GM21390 (cell line): ENCODE data around the gene DCDC1.

Source experiments
- ATAC-seq: cut with Tn5 transposase; IDR thresholded peaks from one replicate; pipeline ENCODE4 v1.9.1; 2021; ENCODE audit not compliant: unreplicated experiment

DCDC1 gene

GRCh38 chr11:31110830-31111229 lies 258.7 kb downstream of the DCDC1 start:
- no peak for ATAC-seq

DNA sequence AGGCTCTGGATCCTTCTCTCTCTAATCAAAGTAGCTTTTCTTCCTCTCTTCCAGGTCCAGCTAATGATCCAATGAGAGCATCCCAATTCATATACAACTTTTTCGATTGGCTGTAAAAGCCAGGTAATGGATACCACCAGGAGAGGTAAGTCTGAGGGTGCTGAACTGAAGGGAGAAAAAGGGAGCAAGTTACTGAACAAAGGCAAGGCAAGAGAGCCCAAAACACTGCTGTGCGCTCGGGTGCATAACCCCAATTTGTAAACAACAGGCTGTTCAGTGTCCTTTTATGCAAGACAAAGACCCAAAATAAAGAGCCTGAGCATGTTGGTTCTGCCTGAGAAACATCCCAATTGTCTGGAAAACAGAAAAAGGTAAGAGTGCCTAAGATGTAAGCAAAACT lies 260.1 kb downstream of the DCDC1 start:
- no peak for ATAC-seq

DNA sequence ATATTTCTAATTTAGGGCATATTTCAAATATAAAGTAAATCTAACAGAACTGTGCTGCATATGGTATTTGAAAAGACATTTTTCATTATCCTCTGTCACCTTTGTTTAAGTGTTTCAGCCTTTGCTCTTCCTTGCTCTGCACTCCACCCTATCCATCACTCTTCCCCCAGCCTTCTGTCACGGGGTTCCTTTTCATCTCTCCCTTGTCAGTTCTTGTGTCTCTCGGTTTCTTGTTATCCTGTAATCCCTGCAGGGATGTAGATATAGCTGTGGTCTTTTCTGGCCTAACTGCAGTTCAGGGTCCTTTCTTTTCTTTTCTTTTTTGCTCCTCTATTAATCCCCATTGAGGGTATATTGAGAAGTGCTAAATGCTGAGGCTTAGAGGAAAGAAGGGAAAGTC lies 261.9 kb downstream of the DCDC1 start:
- no peak for ATAC-seq

DNA sequence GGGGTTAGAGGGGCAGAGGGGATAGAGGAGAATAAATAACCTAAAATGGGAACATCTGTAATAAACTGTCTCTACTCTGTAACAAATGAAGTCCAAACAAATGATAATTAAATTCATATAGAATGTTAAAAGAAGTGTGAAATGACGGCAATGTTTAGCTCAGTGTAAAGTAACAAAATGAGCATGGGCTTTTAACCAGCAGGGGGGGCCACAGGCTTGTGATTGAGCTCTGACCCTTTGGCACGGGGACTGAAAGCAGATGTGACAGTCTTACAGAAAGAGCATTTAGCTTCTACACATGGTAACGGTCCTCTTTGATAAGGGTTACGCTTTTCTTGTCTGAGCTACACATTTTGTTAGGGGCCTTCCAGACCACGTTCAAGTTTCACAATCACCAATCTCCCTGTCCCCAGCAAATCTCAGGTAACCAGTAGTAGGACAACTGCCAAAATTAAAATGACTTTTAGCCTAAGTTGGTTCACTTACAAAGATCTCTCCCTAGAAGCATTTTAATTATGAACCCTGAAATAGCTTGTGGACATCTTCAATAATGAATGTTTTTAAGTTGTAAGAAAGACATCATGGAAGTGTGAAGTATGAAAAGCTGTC lies 262.5 kb downstream of the DCDC1 start:
- ATAC-seq = peak; percentile 83

DNA sequence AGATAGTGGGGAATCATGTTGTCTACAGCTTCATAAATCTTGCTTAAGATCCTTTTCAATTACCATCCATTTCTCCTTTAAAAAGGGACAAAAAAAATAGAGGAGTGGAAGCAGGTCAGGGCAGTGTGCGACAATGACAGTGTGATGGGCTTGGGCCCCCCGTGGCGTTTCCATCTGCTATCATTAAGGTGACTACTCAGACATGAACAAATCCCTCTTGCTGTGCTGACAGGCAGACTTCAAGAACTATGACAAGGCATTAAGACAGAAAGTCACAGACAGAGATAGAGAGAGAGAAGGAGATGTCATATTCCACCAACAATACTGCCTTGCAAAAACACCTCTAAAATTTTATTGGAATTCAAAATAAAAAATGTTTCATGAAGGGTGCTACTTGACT lies 263.2 kb downstream of the DCDC1 start:
- ATAC-seq = no peak

GRCh38 chr11:31102875-31103274 lies 266.7 kb downstream of the DCDC1 start:
- ATAC-seq = no peak

GRCh38 chr11:31102316-31102715 lies 267.2 kb downstream of the DCDC1 start:
- no peak for ATAC-seq

GRCh38 chr11:31096191-31096805 lies 273.2 kb downstream of the DCDC1 start:
- ATAC-seq = no peak

DNA sequence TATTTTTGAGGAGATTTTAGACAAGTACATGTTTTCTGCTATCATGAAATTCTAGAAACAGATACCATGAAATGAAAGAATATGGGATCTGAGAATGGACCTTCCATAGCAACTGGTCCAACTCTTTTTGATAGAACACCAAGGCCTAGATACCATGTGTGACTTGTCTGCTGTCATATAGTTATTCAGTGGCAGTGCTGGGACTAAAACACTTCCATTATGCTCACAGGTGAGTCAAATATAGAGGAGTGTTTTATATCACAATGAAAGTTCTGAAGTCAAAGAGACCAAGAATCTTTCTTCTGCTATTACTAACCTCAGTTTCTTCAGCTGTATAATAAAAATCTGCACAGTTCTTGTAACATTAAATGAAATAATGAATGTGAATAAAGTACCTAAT lies 276.9 kb downstream of the DCDC1 start:
- ATAC-seq = no peak

DNA sequence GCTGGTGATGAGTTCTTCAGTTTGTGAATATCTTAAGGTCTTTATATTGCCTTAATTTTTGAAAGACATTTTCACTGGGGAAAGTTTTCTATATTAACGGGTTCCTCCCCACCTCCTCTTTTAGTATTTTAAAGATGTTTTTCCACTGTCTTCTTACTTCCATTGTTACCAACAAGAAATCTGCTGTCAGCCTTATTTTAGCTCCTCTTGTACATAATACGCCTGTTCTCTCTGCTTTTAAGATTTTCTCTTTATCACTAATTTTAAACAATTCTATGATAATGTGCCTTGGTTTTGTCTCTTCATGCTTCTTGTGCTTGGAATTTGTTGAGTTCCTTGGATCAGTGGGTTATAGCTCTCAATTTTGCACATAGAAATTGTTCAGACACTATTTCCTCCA lies 280.4 kb downstream of the DCDC1 start:
- ATAC-seq = no peak

DNA sequence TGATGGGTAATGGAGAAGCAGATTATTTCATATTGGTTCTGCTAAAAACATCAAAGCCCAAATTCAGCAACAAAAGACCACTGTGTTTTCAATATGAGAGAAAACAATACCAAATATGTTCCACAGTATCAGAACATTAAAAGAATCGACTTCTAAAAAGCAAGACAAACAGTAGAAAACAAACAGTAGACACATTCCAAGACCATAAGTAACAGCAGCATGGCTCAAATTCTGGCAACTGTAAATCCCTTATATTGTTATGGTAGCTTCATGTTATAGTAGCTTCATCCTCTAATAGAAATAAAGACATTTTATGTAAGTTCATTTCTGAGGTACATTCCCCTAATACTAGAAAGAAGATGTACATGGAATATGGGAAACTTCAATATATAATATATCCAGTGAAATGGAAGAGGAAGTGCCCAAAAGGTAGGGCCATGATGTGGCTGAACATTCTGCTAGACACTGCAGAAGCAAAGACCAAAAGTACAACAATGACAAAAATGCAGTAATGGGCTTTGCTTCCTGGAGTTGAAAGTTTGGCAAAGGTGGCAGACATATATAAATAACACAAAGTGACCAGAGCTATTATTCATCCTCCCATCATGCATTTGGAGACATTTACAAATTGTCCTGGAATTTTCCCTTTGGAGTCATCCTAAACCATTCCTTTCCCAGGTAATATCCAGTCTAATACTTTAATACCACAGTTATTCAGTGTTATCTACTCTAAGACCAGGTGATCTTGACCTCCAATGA lies 299.9 kb downstream of the DCDC1 start:
- no peak for ATAC-seq

DNA sequence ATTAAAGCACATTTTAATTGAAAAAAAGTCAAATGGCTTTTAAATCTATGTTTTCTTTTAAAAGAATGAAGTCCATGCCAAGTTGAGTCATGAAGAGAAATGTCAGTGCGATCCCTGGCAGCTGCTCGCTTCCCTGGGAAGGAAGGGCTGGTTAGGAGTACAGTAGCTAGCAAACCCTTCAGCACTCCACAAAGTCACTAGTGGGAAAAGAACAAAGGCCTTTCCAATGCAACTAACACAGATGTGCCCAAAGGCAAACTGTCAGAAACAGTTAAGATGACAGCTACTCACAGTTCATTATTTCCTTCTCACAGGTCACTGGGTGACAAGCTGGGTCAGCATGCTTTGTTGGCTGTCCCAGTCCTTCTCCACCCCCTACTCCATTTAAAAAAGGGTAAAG lies 308.7 kb downstream of the DCDC1 start:
- no peak for ATAC-seq

- no peak for ATAC-seq
These were observed 310.0 kb downstream of the DCDC1 start for GRCh38 chr11:31059529-31059928.

DNA sequence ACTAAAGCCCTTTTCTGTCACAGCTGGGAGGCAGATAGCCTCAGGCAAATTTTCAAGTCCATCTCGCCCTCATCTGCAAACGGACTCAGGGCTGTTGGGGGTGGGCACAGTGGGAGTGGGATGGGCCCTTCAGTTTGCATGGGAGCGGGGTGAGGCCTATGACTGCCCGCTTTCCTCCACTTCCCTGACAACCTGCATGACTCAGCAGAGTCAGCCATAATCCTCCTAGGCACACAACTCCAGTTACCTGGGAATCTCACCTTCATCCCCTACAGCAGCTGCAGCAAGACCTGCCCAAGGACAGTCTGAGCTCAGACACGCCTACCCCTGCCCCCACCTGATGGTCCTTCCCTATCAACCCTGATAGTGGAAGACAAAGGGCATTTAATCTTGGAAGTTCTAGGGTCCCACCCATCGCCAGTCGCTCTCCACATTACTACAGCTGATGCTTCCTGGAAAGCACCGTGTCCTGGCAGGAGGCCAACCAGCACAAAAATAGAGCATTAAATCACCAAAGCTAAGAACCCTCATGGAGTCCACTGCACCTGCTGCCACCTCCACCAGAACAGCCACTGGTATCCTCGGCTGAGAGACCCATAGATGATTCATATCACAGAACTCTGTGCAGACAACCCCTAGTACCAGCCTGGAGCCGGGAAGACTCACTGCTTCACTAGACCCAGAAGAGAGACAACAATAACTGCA lies 319.3 kb downstream of the DCDC1 start:
- no peak for ATAC-seq

- no peak for ATAC-seq
These were observed 324.2 kb downstream of the DCDC1 start for GRCh38 chr11:31045335-31045734.

- no peak for ATAC-seq
These were observed 339.3 kb downstream of the DCDC1 start for GRCh38 chr11:31030138-31030792.

GRCh38 chr11:31026315-31026714 lies 343.2 kb downstream of the DCDC1 start:
- ATAC-seq = no peak

- ATAC-seq = no peak
These were observed 347.5 kb downstream of the DCDC1 start for GRCh38 chr11:31022080-31022479.

DNA sequence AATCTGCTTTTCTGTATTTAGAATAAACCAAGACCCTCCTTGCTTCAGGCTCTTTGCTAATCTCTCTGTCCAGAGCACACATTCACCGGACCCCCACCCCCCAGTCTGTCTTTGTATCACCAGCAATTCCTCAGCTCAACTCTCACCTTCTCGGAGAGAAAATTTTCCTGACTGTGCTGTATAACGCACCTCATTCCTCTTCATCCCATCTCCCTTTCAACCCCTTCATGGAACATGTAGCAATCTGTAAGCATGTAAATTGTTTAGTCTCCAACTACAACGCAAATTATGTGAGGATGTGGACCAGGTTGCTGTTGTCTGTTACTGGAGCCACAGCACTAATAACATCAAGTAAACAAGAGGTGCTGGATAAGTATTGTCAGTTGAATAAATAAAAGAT lies 349.8 kb downstream of the DCDC1 start:
- no peak for ATAC-seq

DNA sequence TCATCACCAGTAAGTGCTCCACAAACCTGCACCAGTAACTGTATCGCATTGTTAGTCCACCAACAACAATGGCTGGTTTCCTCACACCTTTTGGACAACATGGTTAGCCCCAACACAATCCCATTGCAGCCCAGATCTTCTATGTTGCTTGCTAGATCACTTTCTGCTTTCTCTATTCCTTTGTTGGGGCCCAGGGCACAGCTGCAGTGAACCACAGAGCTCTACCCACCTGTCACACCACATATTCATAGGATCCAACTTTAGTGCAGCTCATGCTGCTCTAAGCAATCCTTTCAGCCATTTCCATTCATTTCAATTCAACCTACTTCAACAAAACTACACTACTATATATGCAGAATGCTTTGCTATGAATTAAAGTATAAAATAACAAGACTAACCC lies 364.3 kb downstream of the DCDC1 start:
- no peak for ATAC-seq

DNA sequence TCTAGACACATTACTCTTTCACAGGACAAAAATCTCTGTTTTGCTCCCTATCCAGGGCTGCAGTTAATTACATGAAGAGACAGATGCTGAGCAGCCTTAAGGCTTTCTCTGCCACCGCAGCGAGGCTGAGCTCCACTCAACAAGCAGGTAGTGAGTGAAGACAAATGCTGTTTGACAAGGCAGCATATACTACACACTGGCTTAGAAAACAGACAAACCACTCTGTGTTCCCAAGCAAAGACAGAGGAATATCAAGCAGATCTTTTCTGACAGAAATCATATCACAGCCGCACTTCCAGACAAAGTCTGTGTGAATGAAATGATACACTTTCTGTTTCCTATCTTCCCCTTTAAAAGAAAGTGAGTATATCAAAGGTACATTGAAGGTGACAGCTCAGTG lies 368.1 kb downstream of the DCDC1 start:
- no peak for ATAC-seq
